Endodermal cell (in vitro differentiated cells): ENCODE results near the gene MEIOB. TPM values are rescaled to one million over a fixed set of nuclear protein-coding genes. Genes with fewer than 3 reads are reported as not detected.

Source experiments
- DNase-seq: peaks from one replicate; pipeline ENCODE4 v3.0.0-alpha.2; 2017
- H3K27ac ChIP-seq: 2 replicates; pipeline ENCODE4 v1.5.1; 2013; ENCODE audit warnings: mild to moderate bottlenecking, low read depth, low read length, moderate library complexity
- H3K27me3 ChIP-seq: 2 replicates; pipeline ENCODE4 v1.6.1; 2013; ENCODE audit warnings: mild to moderate bottlenecking, low read length, moderate library complexity; ENCODE audit not compliant: insufficient read depth, control insufficient read depth, poor library complexity, severe bottlenecking
- H3K36me3 ChIP-seq: 2 replicates; pipeline ENCODE4 v1.7.0; 2013; ENCODE audit warnings: mild to moderate bottlenecking, low read length, moderate library complexity; ENCODE audit not compliant: control insufficient read depth, insufficient read depth
- H3K4me1 ChIP-seq: one replicate; pipeline ENCODE4 v1.7.0; 2013; ENCODE audit warnings: low read length; ENCODE audit not compliant: control insufficient read depth, insufficient read depth
- H3K4me3 ChIP-seq: 2 replicates; pipeline ENCODE4 v1.5.1; 2013; ENCODE audit warnings: mild to moderate bottlenecking, low read length, moderate library complexity
- H3K9ac ChIP-seq: 2 replicates; pipeline ENCODE4 v1.6.1; 2013; ENCODE audit warnings: mild to moderate bottlenecking, low read length, moderate library complexity; ENCODE audit not compliant: poor library complexity, severe bottlenecking; ENCODE audit errors: extremely low read depth
- H3K9me3 ChIP-seq: 2 replicates; pipeline ENCODE4 v1.6.1; 2013; ENCODE audit warnings: mild to moderate bottlenecking, low read length, moderate library complexity; ENCODE audit not compliant: control insufficient read depth
- H3K27ac Mint-ChIP-seq: 2 replicates; pipeline ENCODE4 v1.8.0; 2020; ENCODE audit warnings: mixed read lengths
- H3K27me3 Mint-ChIP-seq: 2 replicates; pipeline ENCODE4 v1.8.0; 2021; ENCODE audit warnings: mild to moderate bottlenecking, mixed read lengths; ENCODE audit not compliant: insufficient read depth
- H3K36me3 Mint-ChIP-seq: 2 replicates; pipeline ENCODE4 v1.8.0; 2020; ENCODE audit warnings: low read depth, mixed read lengths
- H3K4me1 Mint-ChIP-seq: 2 replicates; pipeline ENCODE4 v1.8.0; 2020; ENCODE audit warnings: mixed read lengths
- H3K4me3 Mint-ChIP-seq: 2 replicates; pipeline ENCODE4 v1.8.0; 2020; ENCODE audit warnings: mild to moderate bottlenecking, moderate library complexity, mixed read lengths
- H3K9me3 Mint-ChIP-seq: 2 replicates; pipeline ENCODE4 v1.8.0; 2020; ENCODE audit warnings: mild to moderate bottlenecking, mixed read lengths
- WGBS, 2 experiments: methylation state at CpG; one replicate each; pipeline versions ENCODE4 v1.1.5 to v1.1.7; 2013; ENCODE audit warnings: missing lambda C conversion rate in 2 of 2, mixed read lengths in 1 of 2; ENCODE audit not compliant: insufficient coverage in 1 of 2, insufficient read length in 1 of 2; 5-methylcytosine and 5-hydroxymethylcytosine counted together
- total RNA-seq, 2 donors: library from RNA; stranded (reverse); fragmentation: NEBNext Ultra II Directional in 1 of 2; extraction: Animal tissue kit (Norgen Biotek cat#: 25700) in 1 of 2; gene quantifications; 2 replicates in 1 of 2; 3 replicates in 1 of 2; pipeline ENCODE4 v1.2.1, GENCODE V29; 2021
- TF ChIP-seq, protein P1 (sequence below): fragments of 200-600 bp; sonication (generic); conservative IDR thresholded peaks from 2 replicates; pipeline ENCODE4 v1.5.0; 2021; ENCODE audit warnings: antibody characterized with exemption, mild to moderate bottlenecking

Gene MEIOB
- total RNA-seq, 2 donors from 2014 or later = not detected

GRCh38 chr16:1794221-1794871, 77.6 kb downstream of the MEIOB start:
- peak; percentile 40 for DNase-seq
- Histone ChIP-seq H3K27me3 (no peaks in the 10 kb centered on the region), H3K9me3 (peaks cover 18% of the 10 kb centered on the region), H3K4me1 (no peaks in the 10 kb centered on the region), H3K36me3 (no peaks in the 10 kb centered on the region), H3K9ac (no peak overlapping the region), H3K27ac (no peak overlapping the region), H3K4me3 (no peak overlapping the region)
- H3K4me3 Mint-ChIP-seq = no peak overlapping the region
- TF ChIP-seq, protein P1, sequence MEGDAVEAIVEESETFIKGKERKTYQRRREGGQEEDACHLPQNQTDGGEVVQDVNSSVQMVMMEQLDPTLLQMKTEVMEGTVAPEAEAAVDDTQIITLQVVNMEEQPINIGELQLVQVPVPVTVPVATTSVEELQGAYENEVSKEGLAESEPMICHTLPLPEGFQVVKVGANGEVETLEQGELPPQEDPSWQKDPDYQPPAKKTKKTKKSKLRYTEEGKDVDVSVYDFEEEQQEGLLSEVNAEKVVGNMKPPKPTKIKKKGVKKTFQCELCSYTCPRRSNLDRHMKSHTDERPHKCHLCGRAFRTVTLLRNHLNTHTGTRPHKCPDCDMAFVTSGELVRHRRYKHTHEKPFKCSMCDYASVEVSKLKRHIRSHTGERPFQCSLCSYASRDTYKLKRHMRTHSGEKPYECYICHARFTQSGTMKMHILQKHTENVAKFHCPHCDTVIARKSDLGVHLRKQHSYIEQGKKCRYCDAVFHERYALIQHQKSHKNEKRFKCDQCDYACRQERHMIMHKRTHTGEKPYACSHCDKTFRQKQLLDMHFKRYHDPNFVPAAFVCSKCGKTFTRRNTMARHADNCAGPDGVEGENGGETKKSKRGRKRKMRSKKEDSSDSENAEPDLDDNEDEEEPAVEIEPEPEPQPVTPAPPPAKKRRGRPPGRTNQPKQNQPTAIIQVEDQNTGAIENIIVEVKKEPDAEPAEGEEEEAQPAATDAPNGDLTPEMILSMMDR = no peak
- 89 to 92% methylated on average over 6 to 18 of the region's 18 CpGs for WGBS, 2 experiments
- H3K27me3 Mint-ChIP-seq = no peaks in the 10 kb centered on the region
- H3K4me1 Mint-ChIP-seq = no peaks in the 10 kb centered on the region
- H3K27ac Mint-ChIP-seq = no peak overlapping the region
- H3K9me3 Mint-ChIP-seq = peaks cover 34% of the 10 kb centered on the region
- H3K36me3 Mint-ChIP-seq = peaks cover 18% of the 10 kb centered on the region

DNA sequence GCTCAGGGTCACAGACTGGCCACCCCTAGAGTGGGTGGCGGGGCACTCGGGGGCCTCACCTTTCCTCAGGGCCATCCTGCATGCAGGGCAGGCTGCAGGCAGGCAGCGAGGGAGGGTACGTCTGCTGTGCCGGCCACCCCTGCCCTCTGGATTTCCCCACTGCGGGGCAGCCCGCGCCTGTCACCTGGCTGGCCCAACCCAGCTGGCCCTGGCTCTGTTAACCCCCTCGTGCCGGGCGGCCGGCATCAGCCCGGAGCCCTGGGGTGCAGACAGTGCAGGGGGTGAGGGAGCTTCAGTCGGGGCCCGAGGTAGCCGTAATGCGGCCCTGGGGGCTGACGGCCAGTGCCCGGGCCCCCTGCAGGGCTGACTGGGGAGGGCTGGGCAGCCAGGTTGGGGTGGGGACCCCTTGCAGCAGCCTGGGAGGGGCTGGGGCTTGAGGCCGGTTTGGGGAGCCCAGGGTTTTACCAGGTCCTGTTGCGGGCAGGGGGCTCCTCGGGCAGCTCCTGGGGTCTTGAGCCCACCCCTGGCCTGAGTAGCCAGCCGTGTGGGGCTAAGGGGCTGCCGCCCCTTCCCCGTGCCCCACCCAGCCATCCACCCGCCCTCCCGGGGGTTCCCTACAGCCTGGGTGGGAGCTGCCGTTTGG, 78.3 kb downstream of the MEIOB start, which contains the start of gene IGFALS:
Gene IGFALS, minus strand, starts transcription at position 128 of the 643 bp plus-strand sequence. Its CDS starts 53 bp downstream, at position 75.
- Histone ChIP-seq H3K4me3 (no peak within 1 kb of the TSS), H3K4me1 (no peaks in the 10 kb centered on the region), H3K9me3 (peaks cover 12% of the 10 kb centered on the region), H3K36me3 (no peaks in the 10 kb centered on the region), H3K27me3 (no peaks in the 10 kb centered on the region), H3K9ac (no peak within 1 kb of the TSS), H3K27ac (no peak within 1 kb of the TSS)
- no peaks in the 10 kb centered on the region for H3K4me1 Mint-ChIP-seq
- peaks cover 15% of the 10 kb centered on the region for H3K36me3 Mint-ChIP-seq
- DNase-seq = no peak
- no peaks in the 10 kb centered on the region for H3K27me3 Mint-ChIP-seq
- H3K4me3 Mint-ChIP-seq = no peak within 1 kb of the TSS
- TF ChIP-seq, protein P1 = no peak
- H3K9me3 Mint-ChIP-seq = peaks cover 27% of the 10 kb centered on the region
- H3K27ac Mint-ChIP-seq = no peak within 1 kb of the TSS
- 90 to 93% methylated on average over 6 to 28 of the region's 28 CpGs for WGBS, 2 experiments

- Histone ChIP-seq H3K9ac (no peak overlapping the region), H3K27ac (no peak overlapping the region), H3K27me3 (no peaks in the 10 kb centered on the region), H3K4me1 (no peaks in the 10 kb centered on the region), H3K9me3 (peaks cover 6% of the 10 kb centered on the region), H3K4me3 (no peak overlapping the region), H3K36me3 (no peaks in the 10 kb centered on the region)
- H3K9me3 Mint-ChIP-seq = peaks cover 20% of the 10 kb centered on the region
- DNase-seq = peak; percentile 38
- TF ChIP-seq, protein P1 = no peak
- H3K4me3 Mint-ChIP-seq = no peak overlapping the region
- H3K36me3 Mint-ChIP-seq = peaks cover 13% of the 10 kb centered on the region
- H3K27ac Mint-ChIP-seq = no peak overlapping the region
- WGBS, 2 experiments = 93 to 95% methylated on average over 22 to 33 of the region's 33 CpGs
- no peaks in the 10 kb centered on the region for H3K4me1 Mint-ChIP-seq
- H3K27me3 Mint-ChIP-seq = no peaks in the 10 kb centered on the region
These were observed 79.0 kb downstream of the MEIOB start for GRCh38 chr16:1792836-1793577.
